PC-9 (cell line): ENCODE measurements around the gene BCKDK.

ENCODE experiments used
- EZH2 ChIP-seq: fragments of 200-600 bp; sonication (generic); IDR thresholded peaks from 2 replicates; pipeline ENCODE4 v1.8.0; 2017; ENCODE audit warnings: antibody characterized with exemption, low read depth
- TF ChIP-seq, protein P1 (sequence below): fragments of 200-600 bp; sonication (generic); conservative IDR thresholded peaks from 2 replicates; pipeline ENCODE4 v1.6.1; 2017; ENCODE audit warnings: mixed run types, antibody characterized with exemption, mild to moderate bottlenecking, moderate library complexity

GRCh38 chr16:31061813-31062440, 46.3 kb upstream of the BCKDK start:
- TF ChIP-seq, protein P1, sequence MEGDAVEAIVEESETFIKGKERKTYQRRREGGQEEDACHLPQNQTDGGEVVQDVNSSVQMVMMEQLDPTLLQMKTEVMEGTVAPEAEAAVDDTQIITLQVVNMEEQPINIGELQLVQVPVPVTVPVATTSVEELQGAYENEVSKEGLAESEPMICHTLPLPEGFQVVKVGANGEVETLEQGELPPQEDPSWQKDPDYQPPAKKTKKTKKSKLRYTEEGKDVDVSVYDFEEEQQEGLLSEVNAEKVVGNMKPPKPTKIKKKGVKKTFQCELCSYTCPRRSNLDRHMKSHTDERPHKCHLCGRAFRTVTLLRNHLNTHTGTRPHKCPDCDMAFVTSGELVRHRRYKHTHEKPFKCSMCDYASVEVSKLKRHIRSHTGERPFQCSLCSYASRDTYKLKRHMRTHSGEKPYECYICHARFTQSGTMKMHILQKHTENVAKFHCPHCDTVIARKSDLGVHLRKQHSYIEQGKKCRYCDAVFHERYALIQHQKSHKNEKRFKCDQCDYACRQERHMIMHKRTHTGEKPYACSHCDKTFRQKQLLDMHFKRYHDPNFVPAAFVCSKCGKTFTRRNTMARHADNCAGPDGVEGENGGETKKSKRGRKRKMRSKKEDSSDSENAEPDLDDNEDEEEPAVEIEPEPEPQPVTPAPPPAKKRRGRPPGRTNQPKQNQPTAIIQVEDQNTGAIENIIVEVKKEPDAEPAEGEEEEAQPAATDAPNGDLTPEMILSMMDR, result no peak
- TF ChIP-seq EZH2, result no peak
